ENCODE measurements around the gene EN2. TPM values are rescaled to one million over a fixed set of nuclear protein-coding genes. Genes with fewer than 3 reads are reported as not detected.

Gene EN2
- total RNA-seq, 4 donors from 2014 or later = 0.13 to 0.15 TPM; not detected in 2

DNA sequence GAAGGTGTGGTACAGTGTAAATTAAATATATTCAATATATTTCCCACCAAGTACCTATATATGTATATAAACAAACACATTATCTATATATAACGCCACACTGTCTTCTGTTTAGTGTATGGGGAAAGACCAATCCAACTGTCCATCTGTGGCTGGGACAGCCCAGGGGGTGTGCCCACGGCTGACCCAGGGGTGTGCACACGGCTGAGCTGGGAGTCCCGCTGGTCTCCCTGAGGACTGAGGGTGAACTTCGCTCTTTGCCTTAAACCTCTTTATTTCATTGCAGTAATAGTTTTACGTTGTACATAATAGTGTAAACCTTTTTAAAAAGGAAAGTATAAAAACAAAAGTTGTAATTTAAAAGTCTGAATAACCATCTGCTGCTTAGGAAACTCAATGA, 6.3 kb downstream of the EN2 start:
- Histone ChIP-seq H3K27me3 (peaks cover 100% of the 10 kb centered on the region), H3K4me3 (no peak overlapping the region), H3K4me1 (peaks cover 0 to 48% (median 20%) of the 10 kb centered on the region in 3 donors), H3K36me3 (no peaks in the 10 kb centered on the region), H3K9me3 (no peaks in the 10 kb centered on the region), H3K27ac (no peak overlapping the region)
- TF ChIP-seq EP300 (IDR thresholded peaks at IDR 0.05) (no peak), POLR2A (IDR thresholded peaks at IDR 0.05) (no peak), POLR2AphosphoS5 (IDR thresholded peaks at IDR 0.05) (no peak)
- TF ChIP-seq, protein P1, sequence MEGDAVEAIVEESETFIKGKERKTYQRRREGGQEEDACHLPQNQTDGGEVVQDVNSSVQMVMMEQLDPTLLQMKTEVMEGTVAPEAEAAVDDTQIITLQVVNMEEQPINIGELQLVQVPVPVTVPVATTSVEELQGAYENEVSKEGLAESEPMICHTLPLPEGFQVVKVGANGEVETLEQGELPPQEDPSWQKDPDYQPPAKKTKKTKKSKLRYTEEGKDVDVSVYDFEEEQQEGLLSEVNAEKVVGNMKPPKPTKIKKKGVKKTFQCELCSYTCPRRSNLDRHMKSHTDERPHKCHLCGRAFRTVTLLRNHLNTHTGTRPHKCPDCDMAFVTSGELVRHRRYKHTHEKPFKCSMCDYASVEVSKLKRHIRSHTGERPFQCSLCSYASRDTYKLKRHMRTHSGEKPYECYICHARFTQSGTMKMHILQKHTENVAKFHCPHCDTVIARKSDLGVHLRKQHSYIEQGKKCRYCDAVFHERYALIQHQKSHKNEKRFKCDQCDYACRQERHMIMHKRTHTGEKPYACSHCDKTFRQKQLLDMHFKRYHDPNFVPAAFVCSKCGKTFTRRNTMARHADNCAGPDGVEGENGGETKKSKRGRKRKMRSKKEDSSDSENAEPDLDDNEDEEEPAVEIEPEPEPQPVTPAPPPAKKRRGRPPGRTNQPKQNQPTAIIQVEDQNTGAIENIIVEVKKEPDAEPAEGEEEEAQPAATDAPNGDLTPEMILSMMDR (IDR thresholded peaks at IDR 0.05) = no peak
- no peak for ATAC-seq
- 11 to 21% methylated on average over 6 of the region's 6 CpGs for WGBS, 2 donors (ENCODE audit: low coverage in 1 of 2)

DNA sequence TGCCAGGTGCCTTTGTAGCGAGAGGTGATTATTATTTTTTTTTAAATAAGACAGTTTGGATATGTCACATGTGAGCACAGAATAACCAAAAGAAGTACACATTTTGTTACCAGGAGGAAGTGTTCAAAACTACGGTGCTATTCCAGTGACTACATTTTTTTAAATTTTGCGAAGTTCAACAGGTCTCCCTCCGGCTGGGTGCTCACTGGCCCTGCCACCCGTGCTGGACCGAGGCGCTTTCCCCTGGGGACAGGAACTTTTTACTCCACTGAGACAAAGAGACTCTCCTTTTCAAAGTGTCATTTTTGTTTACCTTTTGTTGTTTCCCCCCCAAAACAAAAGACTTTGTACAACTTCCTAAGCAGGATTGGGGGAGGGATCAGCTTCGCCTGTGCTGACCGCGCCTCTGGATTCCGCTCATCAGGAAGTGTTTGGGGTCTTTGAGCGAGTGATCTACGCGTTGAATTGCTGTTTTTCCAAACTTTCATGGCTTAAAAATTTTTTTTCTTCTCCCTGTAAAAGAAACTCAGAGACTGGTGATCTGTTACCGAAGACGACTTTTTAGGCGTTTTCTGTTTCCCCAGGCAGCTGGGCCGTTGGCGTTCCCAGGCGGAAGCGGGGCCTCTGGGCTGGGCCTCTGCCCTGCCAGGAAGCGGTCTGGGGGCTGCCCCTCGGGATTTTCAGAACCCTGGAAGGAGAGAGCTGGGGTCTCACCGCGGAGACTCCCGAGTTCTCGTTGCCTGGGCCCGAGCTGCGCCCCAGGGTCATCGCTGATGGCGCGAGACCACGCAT, 7.2 kb downstream of the EN2 start:
- H3K9me3 ChIP-seq = no peaks in the 10 kb centered on the region
- H3K36me3 ChIP-seq = no peaks in the 10 kb centered on the region
- WGBS, 2 donors (ENCODE audit: low coverage in 1 of 2) = 4 to 9% methylated on average over 11 to 21 of the region's 33 CpGs
- H3K4me1 ChIP-seq = peaks cover 0 to 38% (median 20%) of the 10 kb centered on the region in 3 donors
- H3K27me3 ChIP-seq = peaks cover 100% of the 10 kb centered on the region
- TF ChIP-seq POLR2A (IDR thresholded peaks at IDR 0.05) (no peak), POLR2AphosphoS5 (IDR thresholded peaks at IDR 0.05) (no peak), EP300 (IDR thresholded peaks at IDR 0.05) (no peak)
- TF ChIP-seq, protein P1 (IDR thresholded peaks at IDR 0.05) = no peak
- ATAC-seq = no peak
- H3K27ac ChIP-seq = no peak overlapping the region
- no peak overlapping the region for H3K4me3 ChIP-seq

DNA sequence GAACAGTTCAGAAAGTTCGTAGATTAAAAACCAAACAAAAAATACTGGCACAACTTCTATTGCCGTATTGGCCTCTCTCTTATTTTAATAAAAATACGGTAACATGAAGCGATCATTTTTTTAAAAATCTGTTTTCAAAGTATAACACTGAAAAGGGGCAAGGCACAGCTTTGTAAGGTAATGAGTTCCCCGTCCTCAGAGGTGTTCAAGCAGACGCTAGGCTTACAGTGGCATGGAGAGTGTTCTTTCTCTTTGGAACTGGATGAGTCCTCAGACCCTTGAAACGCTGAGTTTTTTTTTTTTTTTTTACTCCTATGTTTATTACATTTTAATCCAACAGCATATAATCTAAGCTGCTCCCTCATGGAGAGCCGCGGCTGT, 7.8 kb downstream of the EN2 start:
- 13 to 17% methylated on average over 7 to 9 of the region's 9 CpGs for WGBS, 2 donors (ENCODE audit: low coverage in 1 of 2)
- H3K4me3 ChIP-seq = no peak overlapping the region
- H3K36me3 ChIP-seq = no peaks in the 10 kb centered on the region
- H3K4me1 ChIP-seq = peaks cover 0 to 38% (median 20%) of the 10 kb centered on the region in 3 donors
- no peak overlapping the region for H3K27ac ChIP-seq
- no peaks in the 10 kb centered on the region for H3K9me3 ChIP-seq
- no peak for ATAC-seq
- TF ChIP-seq POLR2AphosphoS5 (IDR thresholded peaks at IDR 0.05) (no peak), EP300 (IDR thresholded peaks at IDR 0.05) (no peak), POLR2A (IDR thresholded peaks at IDR 0.05) (no peak)
- TF ChIP-seq, protein P1 (IDR thresholded peaks at IDR 0.05) = no peak
- H3K27me3 ChIP-seq = peaks cover 100% of the 10 kb centered on the region

DNA sequence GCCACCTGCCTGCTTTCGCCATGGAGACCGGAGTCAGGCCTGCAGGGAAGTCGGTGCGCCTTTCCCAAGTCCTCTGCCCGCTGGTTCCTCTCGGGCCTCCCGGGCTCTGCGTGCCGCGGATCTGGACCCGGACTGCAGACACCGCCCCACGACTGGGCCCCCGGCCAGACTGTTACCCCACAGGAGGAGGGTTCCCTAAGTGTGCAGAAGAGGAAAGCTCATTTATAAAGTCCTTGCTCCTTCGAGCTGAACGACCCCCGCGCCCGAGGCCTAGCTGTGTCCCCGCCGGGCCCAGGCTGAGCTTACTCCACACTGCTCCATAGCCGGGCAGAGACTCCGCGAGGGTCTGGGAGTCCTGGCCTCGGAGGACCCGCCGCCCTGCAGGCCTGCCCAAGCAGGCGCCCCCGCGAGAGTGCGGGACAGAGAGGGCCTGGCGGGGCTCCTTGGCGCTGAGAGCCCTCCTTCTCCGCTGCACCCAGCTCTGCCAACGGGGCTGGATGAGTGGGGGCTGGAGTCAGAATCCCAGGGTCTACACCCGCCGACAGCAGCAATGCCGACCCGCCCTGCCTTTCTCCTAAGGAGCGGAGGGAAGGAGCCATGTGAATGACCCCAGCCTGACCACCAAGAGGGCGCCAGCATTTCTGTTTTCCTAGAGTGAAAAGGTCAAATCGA, 8.3 kb downstream of the EN2 start:
- TF ChIP-seq POLR2AphosphoS5 (IDR thresholded peaks at IDR 0.05) = no peak
- TF ChIP-seq POLR2A (IDR thresholded peaks at IDR 0.05) = no peak
- no peak for TF ChIP-seq EP300 (IDR thresholded peaks at IDR 0.05)
- TF ChIP-seq, protein P1 (IDR thresholded peaks at IDR 0.05) = no peak
- Histone ChIP-seq H3K4me1 (peaks cover 0 to 38% (median 20%) of the 10 kb centered on the region in 3 donors), H3K9me3 (no peaks in the 10 kb centered on the region), H3K4me3 (peak overlapping the region in 1 of 2 donors; percentile 12), H3K27ac (no peak overlapping the region), H3K36me3 (no peaks in the 10 kb centered on the region), H3K27me3 (peaks cover 100% of the 10 kb centered on the region)
- 8% methylated on average over 8 of the region's 42 CpGs; no CpG with 5 or more reads in 1 of the 2 donors for WGBS, 2 donors (ENCODE audit: low coverage in 1 of 2)
- ATAC-seq = no peak

Measured in gastroesophageal sphincter (tissue), 4 donors.